Measurements from ENCODE around the gene PPP2R1A.

PPP2R1A gene

GRCh38 chr19:52234406-52234805, 44.6 kb downstream of the PPP2R1A start:
- peaks cover 11% of the 10 kb centered on the region for H3F3A ChIP-seq (ENCODE audit: control insufficient read depth, insufficient read depth)
- H3K27ac ChIP-seq (ENCODE audit: low read depth, low read length): no peak overlapping the region
- H3K4me2 ChIP-seq (ENCODE audit: low read length): no peak overlapping the region
- H3K9me2 ChIP-seq (replicated peaks; ENCODE audit: control insufficient read depth, low read length): no peaks in the 10 kb centered on the region
- no peak for TF ChIP-seq EZH2phosphoT487 (IDR thresholded peaks at IDR 0.05; ENCODE audit: borderline replicate concordance, low read length)
- TF ChIP-seq CTCF (IDR thresholded peaks at IDR 0.05; ENCODE audit: low read depth, low read length, poor library complexity, severe bottlenecking): no peak
- H3K4me1 ChIP-seq (ENCODE audit: control insufficient read depth, low read length): no peaks in the 10 kb centered on the region
- no peaks in the 10 kb centered on the region for H3K79me2 ChIP-seq (ENCODE audit: control insufficient read depth, low read length)
- no peaks in the 10 kb centered on the region for H3K9me3 ChIP-seq (ENCODE audit: control insufficient read depth, insufficient read depth, low read length)
- no peak overlapping the region for H3K4me3 ChIP-seq (ENCODE audit: low read length)
- H4K20me1 ChIP-seq (ENCODE audit: control insufficient read depth, insufficient read depth, low read depth, low read length): no peaks in the 10 kb centered on the region
- H3K27me3 ChIP-seq (ENCODE audit: control insufficient read depth, low read length): no peaks in the 10 kb centered on the region
- no peaks in the 10 kb centered on the region for H3K36me3 ChIP-seq (ENCODE audit: control insufficient read depth, low read length)

GRCh38 chr19:52237197-52237596, 47.3 kb downstream of the PPP2R1A start:
- Histone ChIP-seq H3K4me2 (ENCODE audit: low read length) (no peak overlapping the region), H3K9me3 (ENCODE audit: control insufficient read depth, insufficient read depth, low read length) (no peaks in the 10 kb centered on the region), H3K27ac (ENCODE audit: low read depth, low read length) (no peak overlapping the region), H3K4me3 (ENCODE audit: low read length) (no peak overlapping the region), H3F3A (ENCODE audit: control insufficient read depth, insufficient read depth) (peaks cover 11% of the 10 kb centered on the region; the same call in 1 of the 2 replicates), H3K79me2 (ENCODE audit: control insufficient read depth, low read length) (no peaks in the 10 kb centered on the region), H4K20me1 (ENCODE audit: control insufficient read depth, insufficient read depth, low read depth, low read length) (no peaks in the 10 kb centered on the region), H3K27me3 (ENCODE audit: control insufficient read depth, low read length) (no peaks in the 10 kb centered on the region), H3K4me1 (ENCODE audit: control insufficient read depth, low read length) (no peaks in the 10 kb centered on the region), H3K9me2 (replicated peaks; ENCODE audit: control insufficient read depth, low read length) (no peaks in the 10 kb centered on the region), H3K36me3 (ENCODE audit: control insufficient read depth, low read length) (no peaks in the 10 kb centered on the region)
- TF ChIP-seq CTCF (IDR thresholded peaks at IDR 0.05; ENCODE audit: low read depth, low read length, poor library complexity, severe bottlenecking) (no peak), EZH2phosphoT487 (IDR thresholded peaks at IDR 0.05; ENCODE audit: borderline replicate concordance, low read length) (no peak)

DNA sequence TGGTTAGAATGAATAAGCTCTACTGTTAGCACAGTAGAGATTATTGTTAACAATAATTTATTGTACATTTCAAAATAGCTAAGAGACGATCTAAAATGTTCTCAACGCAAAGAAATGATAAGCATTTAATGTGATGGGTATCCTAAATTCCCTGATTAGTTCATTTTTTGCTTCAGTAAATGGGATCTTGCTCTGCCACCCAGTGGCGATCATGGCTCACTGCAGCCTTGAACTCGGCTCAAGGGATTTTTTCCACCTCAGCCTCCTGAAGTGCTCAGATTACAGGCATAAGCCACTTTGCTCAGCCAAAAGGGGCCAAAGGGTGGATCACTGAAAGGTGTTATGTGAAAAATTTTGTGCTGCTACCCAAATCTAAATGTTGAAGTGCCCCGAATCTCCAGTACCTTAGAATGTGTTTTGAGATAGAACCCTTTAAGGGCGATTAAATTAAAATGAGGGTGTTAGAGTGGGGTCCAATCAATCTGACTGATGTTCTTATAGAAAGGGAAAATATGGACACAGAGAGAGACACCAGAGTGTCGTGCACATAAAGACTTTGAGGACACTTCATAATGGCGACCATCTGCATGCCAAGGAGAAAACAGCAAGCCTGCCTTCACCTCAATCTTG, 48.0 kb downstream of the PPP2R1A start:
- Histone ChIP-seq H3K79me2 (ENCODE audit: control insufficient read depth, low read length) (no peaks in the 10 kb centered on the region), H3K27ac (ENCODE audit: low read depth, low read length) (no peak overlapping the region), H3F3A (ENCODE audit: control insufficient read depth, insufficient read depth) (peaks cover 11% of the 10 kb centered on the region; the same call in 1 of the 2 replicates), H3K4me1 (ENCODE audit: control insufficient read depth, low read length) (no peaks in the 10 kb centered on the region), H3K27me3 (ENCODE audit: control insufficient read depth, low read length) (no peaks in the 10 kb centered on the region), H3K36me3 (ENCODE audit: control insufficient read depth, low read length) (no peaks in the 10 kb centered on the region), H3K9me2 (replicated peaks; ENCODE audit: control insufficient read depth, low read length) (no peaks in the 10 kb centered on the region), H3K4me3 (ENCODE audit: low read length) (no peak overlapping the region), H3K9me3 (ENCODE audit: control insufficient read depth, insufficient read depth, low read length) (no peaks in the 10 kb centered on the region), H4K20me1 (ENCODE audit: control insufficient read depth, insufficient read depth, low read depth, low read length) (no peaks in the 10 kb centered on the region), H3K4me2 (ENCODE audit: low read length) (no peak overlapping the region)
- no peak for TF ChIP-seq EZH2phosphoT487 (IDR thresholded peaks at IDR 0.05; ENCODE audit: borderline replicate concordance, low read length)
- TF ChIP-seq CTCF (IDR thresholded peaks at IDR 0.05; ENCODE audit: low read depth, low read length, poor library complexity, severe bottlenecking): peak; percentile 81
